Vagina (tissue), 2 donors: Measurements from ENCODE around the gene RIPOR3.

Experiments
- POLR2A ChIP-seq, 2 donors: fragments of 450-650 bp; IDR thresholded peaks; one replicate each; pipeline ENCODE4 v1.6.1; 2017; ENCODE audit warnings: antibody characterized with exemption in 2 of 2, mild to moderate bottlenecking in 2 of 2, moderate library complexity in 2 of 2
- POLR2AphosphoS5 ChIP-seq, 2 donors: sonication (generic); formaldehyde crosslinking; IDR thresholded peaks; one replicate each; pipeline ENCODE4 v1.9.0; 2017; ENCODE audit warnings: antibody characterized with exemption in 2 of 2, mild to moderate bottlenecking in 2 of 2, low read depth in 1 of 2; ENCODE audit not compliant: insufficient read depth in 1 of 2
- TF ChIP-seq, protein P1 (sequence below), 3 experiments: fragments of 450-650 bp in 2 of 3; fragments of 200-600 bp in 1 of 3; sonication (generic) in 1 of 3; IDR thresholded peaks; one replicate each; pipeline ENCODE4 v1.5.1; 2017 to 2019; ENCODE audit warnings: antibody characterized with exemption in 3 of 3, mild to moderate bottlenecking in 2 of 3, moderate library complexity in 2 of 3

GRCh38 chr20:50649590-50649989 lies 41.8 kb downstream of the RIPOR3 start:
- TF ChIP-seq, protein P1, sequence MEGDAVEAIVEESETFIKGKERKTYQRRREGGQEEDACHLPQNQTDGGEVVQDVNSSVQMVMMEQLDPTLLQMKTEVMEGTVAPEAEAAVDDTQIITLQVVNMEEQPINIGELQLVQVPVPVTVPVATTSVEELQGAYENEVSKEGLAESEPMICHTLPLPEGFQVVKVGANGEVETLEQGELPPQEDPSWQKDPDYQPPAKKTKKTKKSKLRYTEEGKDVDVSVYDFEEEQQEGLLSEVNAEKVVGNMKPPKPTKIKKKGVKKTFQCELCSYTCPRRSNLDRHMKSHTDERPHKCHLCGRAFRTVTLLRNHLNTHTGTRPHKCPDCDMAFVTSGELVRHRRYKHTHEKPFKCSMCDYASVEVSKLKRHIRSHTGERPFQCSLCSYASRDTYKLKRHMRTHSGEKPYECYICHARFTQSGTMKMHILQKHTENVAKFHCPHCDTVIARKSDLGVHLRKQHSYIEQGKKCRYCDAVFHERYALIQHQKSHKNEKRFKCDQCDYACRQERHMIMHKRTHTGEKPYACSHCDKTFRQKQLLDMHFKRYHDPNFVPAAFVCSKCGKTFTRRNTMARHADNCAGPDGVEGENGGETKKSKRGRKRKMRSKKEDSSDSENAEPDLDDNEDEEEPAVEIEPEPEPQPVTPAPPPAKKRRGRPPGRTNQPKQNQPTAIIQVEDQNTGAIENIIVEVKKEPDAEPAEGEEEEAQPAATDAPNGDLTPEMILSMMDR (IDR thresholded peaks at IDR 0.05): no peak
- no peak for TF ChIP-seq POLR2AphosphoS5 (IDR thresholded peaks at IDR 0.05; ENCODE audit: insufficient read depth in 1 of 2, low read depth in 1 of 2)
- no peak for TF ChIP-seq POLR2A (IDR thresholded peaks at IDR 0.05)
